Large intestine (tissue), 3 donors: ENCODE measurements around the gene SLC39A11. TPM values are rescaled to one million over a fixed set of nuclear protein-coding genes. Genes with fewer than 3 reads are reported as not detected.
"Not testable (repeated sequence)": the region's sequence is repeated elsewhere in the genome, so short reads cannot be mapped to it uniquely, and the experiment has no call there.

Experiments used
- DNase-seq, 2 donors: peaks; one replicate each; pipeline versions ENCODE4 v3.0.0 to v3.0.0-alpha.2; 2013
- H3K27ac ChIP-seq: one replicate; pipeline ENCODE4 v1.5.1; 2013; ENCODE audit warnings: low read length
- H3K27me3 ChIP-seq: 2 replicates; pipeline ENCODE4 v1.6.1; 2013; ENCODE audit warnings: low read length; ENCODE audit not compliant: control insufficient read depth, insufficient read depth
- H3K36me3 ChIP-seq: 2 replicates; pipeline ENCODE4 v1.6.1; 2013; ENCODE audit warnings: low read length; ENCODE audit not compliant: control insufficient read depth, insufficient read depth
- H3K4me1 ChIP-seq: one replicate; pipeline ENCODE4 v1.6.1; 2013; ENCODE audit warnings: low read length; ENCODE audit not compliant: control insufficient read depth, insufficient read depth
- H3K4me3 ChIP-seq: one replicate; pipeline ENCODE4 v1.5.1; 2013; ENCODE audit warnings: low read length
- H3K9me3 ChIP-seq: one replicate; pipeline ENCODE4 v1.6.1; 2013; ENCODE audit warnings: mild to moderate bottlenecking, low read depth, low read length, moderate library complexity; ENCODE audit not compliant: control insufficient read depth
- WGBS: methylation state at CpG from one replicate; pipeline ENCODE4 v1.1.5; 2013; ENCODE audit warnings: low lambda C conversion rate; ENCODE audit not compliant: insufficient coverage; 5-methylcytosine and 5-hydroxymethylcytosine counted together
- polyA plus RNA-seq: library from polyadenylated mRNA; unstranded; fragments of 120-200 nt; gene quantifications from one replicate; pipeline ENCODE4 v1.2.1, GENCODE V29; 2013

Gene SLC39A11
- polyA plus RNA-seq, 1 donor: 46.2 TPM

DNA sequence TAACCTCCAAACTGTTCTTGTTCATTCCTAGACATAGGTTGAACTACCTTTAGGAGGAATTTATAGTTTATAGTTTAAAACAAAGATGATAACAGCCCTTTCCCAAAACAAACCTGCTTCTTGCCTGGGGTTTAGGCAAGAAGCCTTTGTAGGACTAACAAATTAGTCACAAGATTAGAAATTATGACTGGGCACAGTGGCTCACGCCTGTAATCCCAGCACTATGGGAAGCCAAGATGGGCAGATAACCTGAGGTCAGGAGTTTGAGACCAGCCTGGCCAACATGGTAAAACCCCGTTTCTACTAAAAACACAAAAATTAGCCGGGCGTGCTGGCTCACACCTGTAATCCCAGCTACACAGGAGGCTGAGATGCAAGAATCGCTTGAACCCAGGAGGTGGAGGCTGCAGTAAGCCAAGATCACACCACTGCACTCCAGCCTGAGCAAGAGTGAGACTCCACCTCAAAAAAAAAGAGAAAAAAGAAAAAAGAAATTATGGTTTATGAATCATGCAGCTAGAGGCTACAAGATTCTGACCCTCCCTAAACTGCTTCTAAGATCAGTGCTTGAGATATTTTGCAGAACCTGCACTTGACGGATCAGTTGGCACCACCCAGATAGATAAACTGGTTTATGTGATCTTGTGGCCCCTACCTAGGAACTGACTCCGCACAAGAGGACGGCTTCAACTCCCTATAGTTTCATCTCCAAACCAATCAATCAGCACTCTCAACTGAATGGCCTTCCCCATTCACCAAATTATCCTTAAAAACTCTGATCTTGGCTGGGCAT is 5.7 kb upstream of the SLC39A11 start:
- H3K9me3 ChIP-seq, H3K36me3 ChIP-seq, H3K4me3 ChIP-seq, H3K4me1 ChIP-seq, H3K27ac ChIP-seq, H3K27me3 ChIP-seq, DNase-seq: not testable (repeated sequence)
- no CpG with 5 or more reads among the region's 8 CpGs for WGBS

DNA sequence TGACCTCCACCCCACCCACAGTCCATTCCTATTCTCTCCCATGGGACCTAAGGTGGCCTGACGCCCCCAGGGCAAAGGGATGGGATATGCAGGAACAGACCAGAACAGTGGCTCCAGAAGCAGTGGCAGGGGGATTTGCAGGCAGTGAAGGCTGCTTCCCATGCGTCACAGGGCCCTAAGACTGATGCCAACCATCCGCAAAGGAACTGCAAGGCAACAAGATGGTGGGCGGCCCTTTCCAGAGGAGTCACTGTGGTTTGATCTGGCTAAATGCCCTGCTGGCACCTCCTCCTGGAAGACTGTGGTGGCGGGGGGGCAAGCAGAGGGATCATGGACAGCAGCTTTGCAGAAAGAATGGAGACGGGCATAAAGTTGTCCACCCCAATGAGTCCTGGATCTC is 4.4 kb upstream of the SLC39A11 start:
- WGBS: 100% methylated on average over 1 of the region's 6 CpGs
- H3K27ac ChIP-seq: no peak overlapping the region
- no peak for DNase-seq
- H3K9me3 ChIP-seq: no peaks in the 10 kb centered on the region
- no peaks in the 10 kb centered on the region for H3K4me1 ChIP-seq
- no peaks in the 10 kb centered on the region for H3K36me3 ChIP-seq
- H3K27me3 ChIP-seq: peaks cover 4% of the 10 kb centered on the region
- H3K4me3 ChIP-seq: no peak overlapping the region

DNA sequence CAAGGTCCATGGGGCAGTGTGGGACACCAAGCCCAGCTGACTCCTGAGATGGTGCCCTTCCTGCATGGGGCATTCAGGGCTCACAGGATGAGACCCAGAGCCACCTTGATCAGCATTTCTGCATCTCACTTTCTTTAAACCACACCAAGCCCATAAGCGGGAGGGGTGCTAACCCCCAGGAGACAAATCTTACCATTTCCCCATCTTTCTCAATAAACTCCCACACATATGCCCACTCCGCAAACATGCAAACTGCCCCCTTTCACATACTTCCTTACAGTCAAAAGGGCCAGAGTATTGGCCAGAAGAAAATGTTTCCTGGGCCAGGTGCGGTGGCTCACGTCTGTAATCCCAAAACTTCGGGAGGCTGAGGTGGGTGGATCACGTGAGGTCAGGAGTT is 3.7 kb upstream of the SLC39A11 start:
- DNase-seq: no peak
- Histone ChIP-seq H3K27ac (no peak overlapping the region), H3K27me3 (peaks cover 4% of the 10 kb centered on the region), H3K4me1 (peaks cover 4% of the 10 kb centered on the region), H3K4me3 (no peak overlapping the region), H3K36me3 (no peaks in the 10 kb centered on the region), H3K9me3 (no peaks in the 10 kb centered on the region)
- WGBS: no CpG with 5 or more reads among the region's 6 CpGs

DNA sequence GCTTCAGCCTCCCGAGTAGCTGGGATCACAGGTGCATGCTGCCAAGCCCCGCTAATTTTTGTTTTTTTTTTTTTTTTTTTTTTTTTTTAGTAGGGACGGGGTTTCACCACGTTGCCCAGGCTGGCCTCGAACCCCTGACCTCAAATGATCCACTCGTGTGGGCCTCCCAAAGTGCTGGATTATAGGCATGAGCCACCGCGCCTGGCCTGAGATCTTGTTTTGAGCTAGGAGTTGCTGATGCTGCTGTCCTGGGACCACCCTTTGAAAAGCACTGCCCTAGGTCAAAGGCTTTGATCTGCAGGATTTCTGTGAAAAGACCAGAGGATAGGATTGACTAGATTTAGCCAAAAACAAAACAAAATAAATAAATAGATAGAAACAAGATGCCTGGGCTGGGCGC is 798 bp upstream of the SLC39A11 start:
- DNase-seq: no peak
- Histone ChIP-seq H3K4me3 (no peak overlapping the region), H3K4me1 (peaks cover 4% of the 10 kb centered on the region), H3K36me3 (no peaks in the 10 kb centered on the region), H3K27ac (no peak overlapping the region), H3K27me3 (peaks cover 4% of the 10 kb centered on the region), H3K9me3 (no peaks in the 10 kb centered on the region)
- WGBS: no CpG with 5 or more reads among the region's 9 CpGs

DNA sequence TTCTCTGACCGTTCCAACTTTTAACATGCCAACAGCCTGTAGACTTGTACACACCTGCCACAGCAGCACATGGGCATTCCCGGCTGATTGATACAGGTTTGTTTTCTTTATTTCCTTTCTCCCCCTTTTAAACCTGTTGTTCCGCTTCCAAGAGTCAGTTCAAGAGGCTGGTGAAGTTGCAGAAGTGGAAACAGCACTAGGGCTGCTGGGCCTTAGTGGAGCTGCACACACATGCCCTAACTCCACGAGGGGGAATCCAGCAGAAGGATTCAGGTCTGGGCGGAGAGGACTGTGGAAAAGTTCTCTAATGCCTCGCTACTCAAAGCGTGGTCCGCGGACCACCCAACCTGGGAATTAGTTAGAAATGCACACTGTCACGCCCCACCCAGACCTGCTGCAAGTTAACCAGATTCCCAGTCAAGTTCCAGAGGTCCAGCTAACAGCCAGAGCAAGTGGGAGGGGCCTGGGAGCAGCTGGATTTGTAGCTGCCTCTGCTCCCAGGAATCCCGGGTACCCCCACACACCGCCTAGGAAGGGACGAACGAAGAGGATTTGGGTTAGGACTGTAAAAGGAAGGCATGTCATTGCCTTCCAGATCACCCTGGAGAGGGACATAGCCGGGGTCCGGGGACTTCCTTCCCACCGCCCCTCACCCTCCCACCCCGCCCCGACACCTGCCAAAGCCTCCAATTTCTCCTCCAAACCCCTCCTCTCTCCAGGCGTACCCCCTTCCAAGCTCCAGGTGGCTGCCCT is 542 bp downstream of the SLC39A11 start:
- peak overlapping the region; percentile 51 for H3K27ac ChIP-seq
- peaks cover 7% of the 10 kb centered on the region for H3K36me3 ChIP-seq
- no peaks in the 10 kb centered on the region for H3K9me3 ChIP-seq
- H3K4me1 ChIP-seq: peaks cover 4% of the 10 kb centered on the region
- 20% methylated on average over 1 of the region's 20 CpGs for WGBS
- DNase-seq: peak; percentile 43 to 80
- peaks cover 3% of the 10 kb centered on the region for H3K27me3 ChIP-seq
- H3K4me3 ChIP-seq: peak overlapping the region; percentile 69

DNA sequence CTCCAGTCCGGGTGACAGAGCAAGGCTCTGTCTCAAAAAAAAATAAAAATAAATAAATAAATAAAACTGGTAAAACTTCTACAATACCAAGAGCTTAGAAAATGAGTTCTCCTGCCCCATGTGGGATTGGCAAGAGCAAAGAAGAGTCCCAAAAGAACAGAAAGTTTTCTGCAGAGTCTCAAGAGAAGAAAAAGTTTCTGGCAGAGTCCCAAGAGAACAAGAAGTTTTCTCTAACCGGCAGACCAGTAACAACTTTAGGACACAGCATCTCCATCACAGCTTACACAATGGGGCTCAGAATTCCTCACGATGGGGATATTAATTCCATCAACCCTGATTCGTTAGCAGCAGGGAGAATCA is 1.1 kb downstream of the SLC39A11 start:
- Histone ChIP-seq H3K4me3 (no peak overlapping the region), H3K4me1 (peaks cover 4% of the 10 kb centered on the region), H3K27me3 (no peaks in the 10 kb centered on the region), H3K9me3 (no peaks in the 10 kb centered on the region), H3K36me3 (peaks cover 7% of the 10 kb centered on the region), H3K27ac (no peak overlapping the region)
- no peak for DNase-seq
- WGBS: no CpG with 5 or more reads among the region's 4 CpGs

DNA sequence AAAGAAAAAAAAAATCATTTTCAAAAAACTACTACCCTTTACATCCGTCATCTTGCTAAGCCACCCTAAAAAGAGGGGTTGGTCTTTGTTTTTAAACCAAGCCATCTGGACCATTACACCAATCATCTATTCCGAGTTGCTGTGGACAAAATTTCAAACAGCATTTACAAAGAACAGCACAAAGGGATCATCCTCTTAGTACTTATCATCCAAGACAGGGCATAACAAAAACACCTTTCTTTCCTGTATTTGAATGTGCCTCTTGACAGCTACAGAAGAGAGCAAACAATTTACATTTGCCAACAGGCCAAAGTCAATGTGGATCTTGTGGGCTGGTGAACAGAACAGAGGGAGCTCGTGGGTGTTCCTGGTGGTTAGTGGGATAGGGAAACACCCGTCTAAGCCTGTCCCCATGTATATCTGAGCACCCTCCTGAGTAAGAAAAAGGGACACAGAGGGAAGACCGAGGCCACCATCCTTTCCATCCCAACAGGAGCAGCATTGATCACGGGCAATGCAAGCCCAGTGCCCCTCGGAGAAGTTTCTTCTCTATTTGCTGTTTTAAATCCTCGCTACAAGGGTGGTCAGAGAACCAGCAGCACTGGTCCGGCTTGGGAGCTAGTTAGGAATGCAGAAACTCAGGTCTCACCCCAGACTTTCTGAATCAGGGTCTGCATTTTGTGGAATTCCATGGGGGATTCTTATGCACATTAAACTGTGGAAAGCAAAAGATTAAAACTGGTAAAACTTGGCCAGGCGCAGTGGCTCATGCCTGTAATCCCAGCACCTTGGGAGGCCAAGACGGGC is 1.9 kb downstream of the SLC39A11 start:
- no peak overlapping the region for H3K27ac ChIP-seq

DNA sequence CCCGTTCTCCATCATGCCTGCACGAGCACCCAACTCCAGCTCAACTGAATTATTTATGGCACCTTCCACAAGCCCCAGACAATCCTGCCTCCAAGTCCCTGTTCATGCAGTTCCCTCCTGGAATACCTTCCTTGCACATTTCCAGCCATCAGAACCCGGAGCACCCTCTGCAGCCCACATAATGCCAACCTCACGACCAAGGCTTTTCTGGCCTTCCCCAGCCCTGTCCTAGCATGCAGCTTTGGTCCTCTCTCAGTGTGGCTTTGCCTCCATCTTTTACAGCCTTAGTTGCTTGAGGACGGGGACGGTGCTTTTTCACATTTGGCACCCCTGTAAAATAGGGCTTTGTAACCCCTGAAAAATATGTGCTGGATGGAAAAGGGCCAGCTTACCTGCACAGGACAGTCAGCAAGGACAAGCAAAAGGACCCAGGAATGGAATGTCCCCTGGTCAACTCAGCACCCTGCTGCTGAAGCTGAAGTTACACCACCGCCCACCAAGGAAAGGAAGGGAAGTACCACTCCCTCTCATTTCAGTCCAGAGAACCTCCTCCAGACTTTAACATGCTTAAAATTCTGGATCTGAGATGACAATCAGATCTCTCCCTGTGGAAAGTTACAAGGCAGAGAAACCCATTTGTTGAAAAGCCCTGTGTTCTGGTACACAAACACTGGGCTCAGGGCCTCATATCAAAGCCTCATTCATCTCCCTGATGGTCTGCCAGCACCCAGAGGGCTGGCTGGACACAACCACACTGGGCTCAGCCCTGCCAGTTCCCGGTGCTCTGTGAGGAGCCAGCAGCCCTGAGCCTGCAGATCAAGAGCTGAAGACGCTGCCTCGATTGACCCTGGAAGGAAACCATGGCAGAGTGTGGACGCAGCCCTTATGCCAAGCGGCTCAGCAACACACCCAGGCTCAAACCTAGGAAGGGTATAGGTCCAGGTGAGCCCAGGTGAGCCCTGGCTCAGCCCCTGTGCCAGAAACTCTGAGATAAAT is 2.9 kb downstream of the SLC39A11 start:
- peaks cover 4% of the 10 kb centered on the region for H3K4me1 ChIP-seq
- no peaks in the 10 kb centered on the region for H3K27me3 ChIP-seq
- H3K27ac ChIP-seq: no peak overlapping the region
- peaks cover 14% of the 10 kb centered on the region for H3K36me3 ChIP-seq
- no peak for DNase-seq
- H3K4me3 ChIP-seq: no peak overlapping the region
- no peaks in the 10 kb centered on the region for H3K9me3 ChIP-seq
- no CpG with 5 or more reads among the region's 12 CpGs for WGBS

More for the DNA sequence above, 1.9 kb downstream of the SLC39A11 start:
- Histone ChIP-seq H3K27me3 (no peaks in the 10 kb centered on the region), H3K9me3 (no peaks in the 10 kb centered on the region), H3K4me3 (no peak overlapping the region), H3K36me3 (peaks cover 10% of the 10 kb centered on the region), H3K4me1 (peaks cover 4% of the 10 kb centered on the region)
- 100% methylated on average over 1 of the region's 11 CpGs for WGBS
- DNase-seq: peak in 1 of 2 donors; percentile 34

DNA sequence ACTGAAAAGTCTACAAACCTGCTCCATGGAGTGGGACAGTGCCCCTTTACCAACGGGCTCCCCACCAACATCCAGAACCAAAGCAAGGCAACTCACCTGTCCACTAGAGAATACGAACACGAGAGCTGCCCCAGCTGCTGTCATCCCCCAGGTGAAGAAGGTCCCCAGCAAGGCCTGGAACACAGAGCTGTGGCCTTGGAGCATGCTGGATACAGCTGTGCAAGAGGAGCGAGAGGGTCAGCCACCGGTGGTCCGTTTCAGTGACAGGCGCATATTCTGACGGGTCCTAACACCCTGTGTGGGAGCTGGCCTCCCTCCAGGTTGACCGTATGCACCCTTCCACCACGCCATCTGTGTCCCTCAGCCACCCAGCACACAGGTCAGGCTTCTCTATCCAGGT is 3.9 kb downstream of the SLC39A11 start:
- no peaks in the 10 kb centered on the region for H3K27me3 ChIP-seq

More for the DNA sequence above, 3.9 kb downstream of the SLC39A11 start:
- H3K4me1 ChIP-seq: peaks cover 4% of the 10 kb centered on the region
- no peak for DNase-seq
- no peaks in the 10 kb centered on the region for H3K9me3 ChIP-seq
- no peak overlapping the region for H3K27ac ChIP-seq
- no peak overlapping the region for H3K4me3 ChIP-seq
- peaks cover 23% of the 10 kb centered on the region for H3K36me3 ChIP-seq
- WGBS: no CpG with 5 or more reads among the region's 10 CpGs
